ENCODE measurements around the gene SLC35A4. TPM values are rescaled to one million over a fixed set of nuclear protein-coding genes. Genes with fewer than 3 reads are reported as not detected.

SLC35A4 gene
- total and polyA plus RNA-seq, 2 of the 13 experiments (the other 11 are each of a cell fraction or from before 2014, with no cell fraction given): 0.71 to 4.0 TPM

GRCh38 chr5:140607031-140607430, 42.4 kb downstream of the SLC35A4 start (continued):
- TF ChIP-seq ZBTB46 (CRISPR knock-in tag; IDR thresholded peaks at IDR 0.05; ENCODE audit: borderline replicate concordance) (no peak), JUND (CRISPR knock-in tag; IDR thresholded peaks at IDR 0.05) (no peak), ZNF207 (IDR thresholded peaks at IDR 0.05; ENCODE audit: borderline replicate concordance) (no peak), ZNF264 (CRISPR knock-in tag; IDR thresholded peaks at IDR 0.05) (0 out of 2 replicates have a peak, but pooled peaks have one; percentile 50), RFX3 (CRISPR knock-in tag; IDR thresholded peaks at IDR 0.05) (no peak), ZNF570 (CRISPR knock-in tag; IDR thresholded peaks at IDR 0.05; ENCODE audit: borderline replicate concordance) (no peak), ZNF136 (CRISPR knock-in tag; IDR thresholded peaks at IDR 0.05; ENCODE audit: low read depth) (no peak), SRSF1 (optimal IDR thresholded peaks at IDR 0.05; ENCODE audit: low read depth, low read length) (no peak), MAZ (IDR thresholded peaks at IDR 0.05; ENCODE audit: borderline replicate concordance, low read depth, low read length) (no peak), MAZ (CRISPR knock-in tag; IDR thresholded peaks at IDR 0.05; ENCODE audit: low read depth) (no peak), NAIF1 (CRISPR knock-in tag; IDR thresholded peaks at IDR 0.05; ENCODE audit: borderline replicate concordance) (no peak), HOXA3 (CRISPR knock-in tag; IDR thresholded peaks at IDR 0.05) (no peak), ZXDC (CRISPR knock-in tag; IDR thresholded peaks at IDR 0.05) (no peak), ZNF354B (CRISPR knock-in tag; IDR thresholded peaks at IDR 0.05) (no peak), ZNF30 (CRISPR knock-in tag; IDR thresholded peaks at IDR 0.05) (no peak), ZNF883 (CRISPR knock-in tag; IDR thresholded peaks at IDR 0.05; ENCODE audit: not compliant biosample characterization) (no peak), TBP (CRISPR knock-in tag; IDR thresholded peaks at IDR 0.05) (no peak), RFXAP (CRISPR knock-in tag; IDR thresholded peaks at IDR 0.05; ENCODE audit: borderline replicate concordance) (no peak), U2AF2 (IDR thresholded peaks at IDR 0.05; ENCODE audit: low read depth, low read length) (no peak)
- TF ChIP-seq, protein P1, sequence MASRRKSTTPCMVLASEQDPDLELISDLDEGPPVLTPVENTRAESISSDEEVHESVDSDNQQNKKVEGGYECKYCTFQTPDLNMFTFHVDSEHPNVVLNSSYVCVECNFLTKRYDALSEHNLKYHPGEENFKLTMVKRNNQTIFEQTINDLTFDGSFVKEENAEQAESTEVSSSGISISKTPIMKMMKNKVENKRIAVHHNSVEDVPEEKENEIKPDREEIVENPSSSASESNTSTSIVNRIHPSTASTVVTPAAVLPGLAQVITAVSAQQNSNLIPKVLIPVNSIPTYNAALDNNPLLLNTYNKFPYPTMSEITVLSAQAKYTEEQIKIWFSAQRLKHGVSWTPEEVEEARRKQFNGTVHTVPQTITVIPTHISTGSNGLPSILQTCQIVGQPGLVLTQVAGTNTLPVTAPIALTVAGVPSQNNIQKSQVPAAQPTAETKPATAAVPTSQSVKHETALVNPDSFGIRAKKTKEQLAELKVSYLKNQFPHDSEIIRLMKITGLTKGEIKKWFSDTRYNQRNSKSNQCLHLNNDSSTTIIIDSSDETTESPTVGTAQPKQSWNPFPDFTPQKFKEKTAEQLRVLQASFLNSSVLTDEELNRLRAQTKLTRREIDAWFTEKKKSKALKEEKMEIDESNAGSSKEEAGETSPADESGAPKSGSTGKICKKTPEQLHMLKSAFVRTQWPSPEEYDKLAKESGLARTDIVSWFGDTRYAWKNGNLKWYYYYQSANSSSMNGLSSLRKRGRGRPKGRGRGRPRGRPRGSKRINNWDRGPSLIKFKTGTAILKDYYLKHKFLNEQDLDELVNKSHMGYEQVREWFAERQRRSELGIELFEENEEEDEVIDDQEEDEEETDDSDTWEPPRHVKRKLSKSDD (CRISPR knock-in tag; IDR thresholded peaks at IDR 0.05; ENCODE audit: low read depth): no peak
- TF ChIP-seq, protein P2, sequence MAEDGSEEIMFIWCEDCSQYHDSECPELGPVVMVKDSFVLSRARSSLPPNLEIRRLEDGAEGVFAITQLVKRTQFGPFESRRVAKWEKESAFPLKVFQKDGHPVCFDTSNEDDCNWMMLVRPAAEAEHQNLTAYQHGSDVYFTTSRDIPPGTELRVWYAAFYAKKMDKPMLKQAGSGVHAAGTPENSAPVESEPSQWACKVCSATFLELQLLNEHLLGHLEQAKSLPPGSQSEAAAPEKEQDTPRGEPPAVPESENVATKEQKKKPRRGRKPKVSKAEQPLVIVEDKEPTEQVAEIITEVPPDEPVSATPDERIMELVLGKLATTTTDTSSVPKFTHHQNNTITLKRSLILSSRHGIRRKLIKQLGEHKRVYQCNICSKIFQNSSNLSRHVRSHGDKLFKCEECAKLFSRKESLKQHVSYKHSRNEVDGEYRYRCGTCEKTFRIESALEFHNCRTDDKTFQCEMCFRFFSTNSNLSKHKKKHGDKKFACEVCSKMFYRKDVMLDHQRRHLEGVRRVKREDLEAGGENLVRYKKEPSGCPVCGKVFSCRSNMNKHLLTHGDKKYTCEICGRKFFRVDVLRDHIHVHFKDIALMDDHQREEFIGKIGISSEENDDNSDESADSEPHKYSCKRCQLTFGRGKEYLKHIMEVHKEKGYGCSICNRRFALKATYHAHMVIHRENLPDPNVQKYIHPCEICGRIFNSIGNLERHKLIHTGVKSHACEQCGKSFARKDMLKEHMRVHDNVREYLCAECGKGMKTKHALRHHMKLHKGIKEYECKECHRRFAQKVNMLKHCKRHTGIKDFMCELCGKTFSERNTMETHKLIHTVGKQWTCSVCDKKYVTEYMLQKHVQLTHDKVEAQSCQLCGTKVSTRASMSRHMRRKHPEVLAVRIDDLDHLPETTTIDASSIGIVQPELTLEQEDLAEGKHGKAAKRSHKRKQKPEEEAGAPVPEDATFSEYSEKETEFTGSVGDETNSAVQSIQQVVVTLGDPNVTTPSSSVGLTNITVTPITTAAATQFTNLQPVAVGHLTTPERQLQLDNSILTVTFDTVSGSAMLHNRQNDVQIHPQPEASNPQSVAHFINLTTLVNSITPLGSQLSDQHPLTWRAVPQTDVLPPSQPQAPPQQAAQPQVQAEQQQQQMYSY (CRISPR knock-in tag; IDR thresholded peaks at IDR 0.05): no peak

Data from HepG2 (cell line).